ENCODE measurements around the gene METTL22. TPM values are rescaled to one million over a fixed set of nuclear protein-coding genes. Genes with fewer than 3 reads are reported as not detected.
A peak's percentile ranks its signal among the peaks of the same experiment; 100 is the strongest.

Gene METTL22
- total and polyA plus RNA-seq, 2 donors (not counting 1 experiment from before 2014, with no cell fraction given): 49.5 to 62.9 TPM

GRCh38 chr16:8621222-8621571 lies 301 bp upstream of the METTL22 start:
- Histone ChIP-seq H3K79me2 (ENCODE audit: control insufficient read depth, insufficient read depth, low read length) (peaks cover 38% of the 10 kb centered on the region), H3K9ac (ENCODE audit: low read length) (peak overlapping the region; percentile 93), H3K36me3 (replicated peaks in 1 of 2; ENCODE audit: control extremely low read depth in 1 of 2, control insufficient read depth in 1 of 2, extremely low read depth in 1 of 2, insufficient read depth in 2 of 2, low read length in 1 of 2) (peaks cover 2 to 8% of the 10 kb centered on the region in 2 experiments), H3K9me3 (ENCODE audit: control extremely low read depth in 1 of 3, control insufficient read depth in 2 of 3, insufficient read depth in 1 of 3, low read length in 2 of 3) (peaks cover 0 to 2% (median 0%) of the 10 kb centered on the region in 3 donors), H3K27ac (ENCODE audit: low read length in 2 of 2) (peak overlapping the region in 1 of 2 donors; percentile 75), H3K27me3 (replicated peaks in 1 of 4; ENCODE audit: control extremely low read depth in 1 of 4, control insufficient read depth in 3 of 4, insufficient read depth in 4 of 4, low read length in 3 of 4) (peaks cover 0 to 6% (median 0%) of the 10 kb centered on the region in 4 experiments), H3K4me1 (ENCODE audit: control insufficient read depth in 2 of 2, insufficient read depth in 2 of 2, low read length in 2 of 2) (peaks cover 12 to 15% of the 10 kb centered on the region in 2 donors), H3K4me3 (ENCODE audit: control extremely low read depth in 1 of 5, extremely low read depth in 1 of 5, insufficient read depth in 1 of 5, low read depth in 2 of 5, low read length in 4 of 5) (peak overlapping the region in 4 of 5 experiments; percentile 88 to 100 (median 99)), H3K4me2 (replicated peaks; ENCODE audit: low read depth, low read length, poor library complexity, severe bottlenecking) (peak overlapping the region; percentile 80), H2AFZ (ENCODE audit: insufficient read depth, low read depth, low read length, poor library complexity, severe bottlenecking) (peak overlapping the region; percentile 91), H4K20me1 (ENCODE audit: control insufficient read depth, insufficient read depth, low read length, poor library complexity, severe bottlenecking) (peaks cover 11% of the 10 kb centered on the region)
- no peak for ATAC-seq (ENCODE audit: low read depth)
- ChIA-PET CTCF (interaction anchor here (1.0 kb wide), 1 partner anchor 259 kb away, joined by 3 read pairs; no protein-coding TSS in a partner anchor), POLR2A (interaction anchor here (0.6 to 1.1 kb wide), 3 partner anchors 176 to 375 kb away, joined by 3 to 5 read pairs (median 4); partner anchors contain the start of genes PMM2 and TMEM186)
- Mint-ChIP-seq H3K4me3 (peak overlapping the region; percentile 94), H3K9me3 (ENCODE audit: insufficient read depth) (no peaks in the 10 kb centered on the region), H3K27me3 (peaks cover 11% of the 10 kb centered on the region), H3K27ac (peak overlapping the region; percentile 86), H3K4me1 (peaks cover 21% of the 10 kb centered on the region)
- intact Hi-C loops (cut with micrococcal nuclease): loop anchor here (1.0 to 5.0 kb wide), 4 partner anchors 53 to 336 kb away; partner anchors contain the start of gene ABAT
- TF ChIP-seq EZH2 (IDR thresholded peaks at IDR 0.05; ENCODE audit: borderline replicate concordance, insufficient read depth, low read depth, low read length, poor library complexity, severe bottlenecking): no peak
- TF ChIP-seq CTCF (IDR thresholded peaks at IDR 0.05): no peak
- DNase-seq: no peak
- 7% methylated on average over 8 of the region's 12 CpGs for WGBS (ENCODE audit: insufficient coverage)

GRCh38 chr16:8622315-8622656 lies 788 bp downstream of the METTL22 start:
- peaks cover 21% of the 10 kb centered on the region for H3K4me1 Mint-ChIP-seq
- Histone ChIP-seq H3K9ac (ENCODE audit: low read length) (peak overlapping the region; percentile 93), H3K4me1 (ENCODE audit: control insufficient read depth in 2 of 2, insufficient read depth in 2 of 2, low read length in 2 of 2) (peaks cover 12 to 15% of the 10 kb centered on the region in 2 donors), H4K20me1 (ENCODE audit: control insufficient read depth, insufficient read depth, low read length, poor library complexity, severe bottlenecking) (peaks cover 17% of the 10 kb centered on the region), H3K27me3 (replicated peaks in 1 of 4; ENCODE audit: control extremely low read depth in 1 of 4, control insufficient read depth in 3 of 4, insufficient read depth in 4 of 4, low read length in 3 of 4) (peaks cover 0 to 6% (median 0%) of the 10 kb centered on the region in 4 experiments), H3K4me3 (ENCODE audit: control extremely low read depth in 1 of 5, extremely low read depth in 1 of 5, insufficient read depth in 1 of 5, low read depth in 2 of 5, low read length in 4 of 5) (peak overlapping the region; percentile 88 to 100 (median 98)), H3K36me3 (replicated peaks in 1 of 2; ENCODE audit: control extremely low read depth in 1 of 2, control insufficient read depth in 1 of 2, extremely low read depth in 1 of 2, insufficient read depth in 2 of 2, low read length in 1 of 2) (peaks cover 2 to 13% of the 10 kb centered on the region in 2 experiments), H3K79me2 (ENCODE audit: control insufficient read depth, insufficient read depth, low read length) (peaks cover 47% of the 10 kb centered on the region), H3K27ac (ENCODE audit: low read length in 2 of 2) (peak overlapping the region in 1 of 2 donors; percentile 86), H3K4me2 (replicated peaks; ENCODE audit: low read depth, low read length, poor library complexity, severe bottlenecking) (peak overlapping the region; percentile 80), H3K9me3 (ENCODE audit: control extremely low read depth in 1 of 3, control insufficient read depth in 2 of 3, insufficient read depth in 1 of 3, low read length in 2 of 3) (peaks cover 0 to 2% (median 0%) of the 10 kb centered on the region in 3 donors), H2AFZ (ENCODE audit: insufficient read depth, low read depth, low read length, poor library complexity, severe bottlenecking) (peak overlapping the region; percentile 91)
- H3K4me3 Mint-ChIP-seq: peak overlapping the region; percentile 94
- TF ChIP-seq CTCF (IDR thresholded peaks at IDR 0.05): no peak
- no peak for TF ChIP-seq EZH2 (IDR thresholded peaks at IDR 0.05; ENCODE audit: borderline replicate concordance, insufficient read depth, low read depth, low read length, poor library complexity, severe bottlenecking)
- no peak for DNase-seq
- peaks cover 9% of the 10 kb centered on the region for H3K27me3 Mint-ChIP-seq
- intact Hi-C loops (cut with micrococcal nuclease): loop anchor here (5.0 kb wide), 2 partner anchors 270 to 335 kb away; no protein-coding TSS in a partner anchor
- H3K27ac Mint-ChIP-seq: peak overlapping the region; percentile 86
- no peak for ATAC-seq (ENCODE audit: low read depth)
- CTCF ChIA-PET: interaction anchor here (1.0 kb wide), 2 partner anchors 258 to 314 kb away, joined by 3 read pairs; no protein-coding TSS in a partner anchor
- POLR2A ChIA-PET: interaction anchor here (0.6 kb wide), 1 partner anchor 14 kb away, joined by 5 read pairs; no protein-coding TSS in a partner anchor
- H3K9me3 Mint-ChIP-seq (ENCODE audit: insufficient read depth): no peaks in the 10 kb centered on the region
- 0% methylated on average over 2 of the region's 4 CpGs for WGBS (ENCODE audit: insufficient coverage)

Data from B cell (primary cell).